ENCODE results near the gene TBC1D23. TPM values are rescaled to one million over a fixed set of nuclear protein-coding genes. Genes with fewer than 3 reads are reported as not detected.

TBC1D23 gene
- total RNA-seq: 32.7 and 39.7 TPM in 2 replicates

GRCh38 chr3:100260685-100261484, at the start of gene TBC1D23:
Gene TBC1D23, plus strand, starts transcription at chr3:100260992. Its CDS starts 27 bp downstream, at chr3:100261019.

GRCh38 chr3:100334488-100335351, 73.9 kb downstream of the TBC1D23 start, which contains the start of gene NIT2:
Gene NIT2, plus strand, starts transcription at chr3:100334757. Its CDS starts 35 bp downstream, at chr3:100334792.

Other genes with a start within 250 kb of the TBC1D23 start
- 18.1 and 22.0 TPM in 2 replicates for gene FILIP1L, start 146.5 kb upstream of the TBC1D23 start, total RNA-seq
- gene NIT2, start 73.8 kb downstream of the TBC1D23 start, total RNA-seq: 24.7 and 31.3 TPM in 2 replicates
- gene TOMM70, start 140.1 kb downstream of the TBC1D23 start, total RNA-seq: 30.1 and 36.1 TPM in 2 replicates
- 1.5 and 2.9 TPM in 2 replicates for gene LNP1, start 140.5 kb downstream of the TBC1D23 start, total RNA-seq
- gene TMEM45A, start 231.6 kb downstream of the TBC1D23 start, total RNA-seq: 174 and 277 TPM in 2 replicates